H1 (cell line): ENCODE measurements around the gene ATP6V0A4. TPM values are rescaled to one million over a fixed set of nuclear protein-coding genes. Genes with fewer than 3 reads are reported as not detected.

Experiments used
- CHD1 ChIP-seq: IDR thresholded peaks from 2 replicates; pipeline ENCODE4 v1.6.1; 2012; ENCODE audit warnings: low read depth, low read length, improper control_type of control experiment
- polyA plus RNA-seq, 7 experiments: library from polyadenylated mRNA; depleted of rRNA in 3 of 7; stranded (reverse) in 5 of 7; unstranded in 2 of 7; fragments of >200 nt in 5 of 7; fragments of 200-250 nt in 2 of 7; gene quantifications; 1 replicate in 5 of 7; 2 replicates in 1 of 7; 4 replicates in 1 of 7; pipeline versions ENCODE4 v1.2.1 to v1.2.3, GENCODE V29; 2011 to 2013; ENCODE audit warnings: missing spikeins in 2 of 7, mixed read lengths in 2 of 7
- total RNA-seq: library from RNA; stranded (reverse); fragmentation: NEBNext Ultra II Directional; extraction: Animal tissue kit (Norgen Biotek cat#: 25700); gene quantifications from 2 replicates; pipeline ENCODE4 v1.2.1, GENCODE V29; 2021

ATP6V0A4 gene
- total and polyA plus RNA-seq, 2 of the 8 experiments (the other 6 are each of a cell fraction or from before 2014, with no cell fraction given): 0.47 to 1.6 TPM

DNA sequence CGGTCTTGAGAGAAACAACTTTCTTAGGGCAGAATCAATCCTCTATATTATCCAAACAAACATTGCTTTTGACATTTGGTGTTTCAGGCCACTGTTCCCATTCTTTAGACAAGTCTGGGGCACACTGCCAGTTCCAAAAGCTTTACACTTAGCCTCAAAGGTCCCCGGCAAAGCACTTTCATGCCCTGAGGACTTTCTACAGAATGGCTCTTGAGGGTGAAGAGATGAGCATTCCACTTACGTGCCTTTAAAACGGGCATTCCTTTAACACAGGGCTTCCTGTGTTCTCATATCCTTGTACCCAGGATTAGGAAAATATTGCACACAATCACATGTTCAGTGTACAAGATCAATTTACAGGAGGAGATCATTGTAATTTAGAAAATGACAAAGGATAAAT, 13.3 kb downstream of the ATP6V0A4 start (continued):
- TF ChIP-seq CHD1: no peak
